ENCODE results near the gene MOSPD2.
A peak's percentile ranks its signal among the peaks of the same experiment; 100 is the strongest.

MOSPD2 gene

GRCh38 chrX:14872851-14873675, at the start of gene MOSPD2, which contains the start of gene FANCB:
Gene MOSPD2, plus strand, starts transcription at chrX:14873421. Its CDS starts 108 bp downstream, at chrX:14873529.
Gene FANCB, minus strand, starts transcription at chrX:14873069. Its CDS starts 7,559 bp downstream, at chrX:14865510.
- DNase-seq, result peak; percentile 93

GRCh38 chrX:14825851-14826250, 47.4 kb upstream of the MOSPD2 start:
- DNase-seq, result no peak

GRCh38 chrX:14826319-14826718, 46.9 kb upstream of the MOSPD2 start:
- DNase-seq, result no peak

- DNase-seq, result no peak
These were observed 43.6 kb upstream of the MOSPD2 start for GRCh38 chrX:14829643-14830042.

- no peak for DNase-seq
These were observed 41.1 kb upstream of the MOSPD2 start for GRCh38 chrX:14832151-14832550.

- no peak for DNase-seq
These were observed 40.6 kb upstream of the MOSPD2 start for GRCh38 chrX:14832586-14832985.

GRCh38 chrX:14837155-14837554, 36.1 kb upstream of the MOSPD2 start:
- no peak for DNase-seq

- no peak for DNase-seq
These were observed 29.6 kb upstream of the MOSPD2 start for GRCh38 chrX:14843666-14844065.

- DNase-seq, result no peak
These were observed 21.7 kb upstream of the MOSPD2 start for GRCh38 chrX:14851526-14851925.

- DNase-seq, result no peak
These were observed 8.6 kb upstream of the MOSPD2 start for GRCh38 chrX:14864631-14865030.

GRCh38 chrX:14865201-14865600, 8.0 kb upstream of the MOSPD2 start:
- DNase-seq, result no peak

GRCh38 chrX:14871767-14872166, 1.5 kb upstream of the MOSPD2 start:
- no peak for DNase-seq

GRCh38 chrX:14872355-14872754, 866 bp upstream of the MOSPD2 start:
- DNase-seq, result no peak

- DNase-seq, result no peak
These were observed 442 bp downstream of the MOSPD2 start for GRCh38 chrX:14873676-14874049.

- no peak for DNase-seq
These were observed 2.4 kb downstream of the MOSPD2 start for GRCh38 chrX:14875624-14876023.

GRCh38 chrX:14883826-14884225, 10.6 kb downstream of the MOSPD2 start:
- DNase-seq, result no peak

- DNase-seq, result no peak
These were observed 11.5 kb downstream of the MOSPD2 start for GRCh38 chrX:14884714-14885113.

- no peak for DNase-seq
These were observed 13.0 kb downstream of the MOSPD2 start for GRCh38 chrX:14886252-14886651.

GRCh38 chrX:14896273-14896672, 23.1 kb downstream of the MOSPD2 start:
- no peak for DNase-seq

- DNase-seq, result no peak
These were observed 23.8 kb downstream of the MOSPD2 start for GRCh38 chrX:14897042-14897441.

GRCh38 chrX:14899607-14900006, 26.4 kb downstream of the MOSPD2 start:
- DNase-seq, result no peak

GRCh38 chrX:14902537-14902936, 29.3 kb downstream of the MOSPD2 start:
- DNase-seq, result no peak

- no peak for DNase-seq
These were observed 30.7 kb downstream of the MOSPD2 start for GRCh38 chrX:14903891-14904290.

- DNase-seq, result no peak
These were observed 40.0 kb downstream of the MOSPD2 start for GRCh38 chrX:14913241-14913640.

- DNase-seq, result no peak
These were observed 42.4 kb downstream of the MOSPD2 start for GRCh38 chrX:14915596-14915995.
